ENCODE results near the gene RERE. TPM values are rescaled to one million over a fixed set of nuclear protein-coding genes. Genes with fewer than 3 reads are reported as not detected.

RERE gene
- total RNA-seq, 2 experiments from 2014 or later: 73.1 to 211 TPM

GRCh38 chr1:8321612-8322011, 495.8 kb downstream of the RERE start:
- Histone ChIP-seq H3K9me3 (ENCODE audit: low read length) (no peaks in the 10 kb centered on the region), H3K4me1 (ENCODE audit: insufficient read depth, low read length, poor library complexity, severe bottlenecking) (peaks cover 7% of the 10 kb centered on the region), H4K20me1 (ENCODE audit: insufficient read depth, low read length) (no peaks in the 10 kb centered on the region), H3K36me3 (ENCODE audit: insufficient read depth, low read length) (no peaks in the 10 kb centered on the region), H2AFZ (ENCODE audit: low read length) (no peak overlapping the region), H3K4me2 (ENCODE audit: low read length) (no peak overlapping the region), H3K79me2 (ENCODE audit: insufficient read depth, low read depth, low read length) (no peaks in the 10 kb centered on the region), H3K4me3 (ENCODE audit: low read depth, low read length, poor library complexity, severe bottlenecking) (no peak overlapping the region), H3K9me2 (ENCODE audit: insufficient read depth, low read length) (no peaks in the 10 kb centered on the region), H3K27ac (ENCODE audit: low read depth, low read length, poor library complexity, severe bottlenecking) (no peak overlapping the region)
- BruUV-seq (replicated peaks): no TSS peak
- POLR2A ChIA-PET: no interaction called here
- CTCF ChIA-PET (ENCODE audit: unreplicated experiment): no interaction called here
- TF ChIP-seq EZH2phosphoT487 (IDR thresholded peaks at IDR 0.05; ENCODE audit: borderline replicate concordance, low read depth, low read length) (no peak), CTCF (conservative IDR thresholded peaks at IDR 0.05; ENCODE audit: low read length) (no peak)
- DNase-seq (ENCODE audit: low spot score): no peak
- intact Hi-C loops (cut with micrococcal nuclease; ENCODE audit: unreplicated experiment): no loop called here

DNA sequence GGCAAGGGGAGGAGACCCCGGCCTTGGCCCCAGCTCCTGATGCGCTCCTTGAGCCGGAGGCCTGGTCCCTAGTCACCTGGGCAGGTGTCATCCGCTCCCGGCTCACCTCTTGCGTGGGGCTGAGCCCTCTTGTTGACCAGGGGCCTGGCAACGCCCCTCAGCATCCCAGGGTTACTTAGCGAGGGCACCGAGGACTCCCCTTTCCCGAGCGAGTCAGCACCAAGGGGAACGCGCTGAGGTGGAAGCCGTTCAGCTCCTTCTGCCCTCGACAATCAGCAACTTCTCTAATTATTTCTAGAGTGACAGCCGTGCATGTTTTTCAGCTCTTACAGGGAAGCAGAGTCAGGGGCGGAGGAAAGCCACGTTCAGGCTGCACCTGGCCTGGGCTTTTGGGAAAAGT, 499.0 kb downstream of the RERE start:
- peak overlapping the region; percentile 64; the same call in 1 of the 2 replicates for H2AFZ ChIP-seq (ENCODE audit: low read length)
- no TSS peak for BruUV-seq (replicated peaks)
- no peak overlapping the region for H3K27ac ChIP-seq (ENCODE audit: low read depth, low read length, poor library complexity, severe bottlenecking)
- no peaks in the 10 kb centered on the region for H4K20me1 ChIP-seq (ENCODE audit: insufficient read depth, low read length)
- H3K79me2 ChIP-seq (ENCODE audit: insufficient read depth, low read depth, low read length): no peaks in the 10 kb centered on the region
- H3K4me1 ChIP-seq (ENCODE audit: insufficient read depth, low read length, poor library complexity, severe bottlenecking): peaks cover 7% of the 10 kb centered on the region
- no peak for DNase-seq (ENCODE audit: low spot score)
- TF ChIP-seq EZH2phosphoT487 (IDR thresholded peaks at IDR 0.05; ENCODE audit: borderline replicate concordance, low read depth, low read length) (no peak), CTCF (conservative IDR thresholded peaks at IDR 0.05; ENCODE audit: low read length) (no peak)
- peak overlapping the region; percentile 69 for H3K4me2 ChIP-seq (ENCODE audit: low read length)
- H3K4me3 ChIP-seq (ENCODE audit: low read depth, low read length, poor library complexity, severe bottlenecking): peak overlapping the region; percentile 59
- POLR2A ChIA-PET: no interaction called here
- H3K9me2 ChIP-seq (ENCODE audit: insufficient read depth, low read length): no peaks in the 10 kb centered on the region
- CTCF ChIA-PET (ENCODE audit: unreplicated experiment): no interaction called here
- intact Hi-C loops (cut with micrococcal nuclease; ENCODE audit: unreplicated experiment): no loop called here
- no peaks in the 10 kb centered on the region for H3K9me3 ChIP-seq (ENCODE audit: low read length)
- no peaks in the 10 kb centered on the region for H3K36me3 ChIP-seq (ENCODE audit: insufficient read depth, low read length)

DNA sequence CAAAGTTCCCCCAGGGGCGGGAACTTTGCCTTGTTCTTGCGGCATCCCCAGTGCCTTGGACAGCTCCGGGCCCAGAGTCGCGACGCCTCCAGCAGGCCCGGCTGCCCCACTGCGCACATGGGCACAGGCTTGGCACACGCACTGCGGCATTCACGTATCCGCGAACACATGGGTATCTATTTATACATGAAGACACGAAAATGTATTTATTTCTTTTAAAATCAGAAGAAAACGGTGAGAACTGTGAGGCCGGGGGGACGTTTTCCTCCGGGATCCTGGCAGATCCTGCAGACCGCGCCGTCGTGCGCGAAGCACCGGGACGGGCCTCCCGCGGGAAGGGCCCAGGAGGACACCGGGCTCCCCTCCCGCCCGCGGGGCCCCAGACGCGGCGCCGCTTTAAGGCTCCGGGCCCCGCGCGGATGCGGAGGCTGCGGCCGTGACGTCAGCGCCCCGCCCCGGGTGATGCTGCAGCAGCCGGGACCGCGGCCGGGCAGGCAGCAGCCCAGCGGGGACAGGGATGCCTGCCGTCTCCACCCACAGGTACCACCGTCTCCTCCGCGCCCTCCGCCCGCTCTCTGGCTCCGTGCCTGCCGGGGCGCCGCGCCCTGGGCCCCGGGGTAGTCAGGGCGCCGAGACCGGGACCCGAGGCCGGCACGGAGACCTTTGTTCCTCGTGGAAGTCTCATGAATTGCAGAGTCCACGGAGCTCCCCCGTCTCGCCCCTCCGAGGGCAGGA, 499.6 kb downstream of the RERE start, which contains the start of gene SLC45A1:
TSS of gene SLC45A1 (plus strand) at position 468 of the 735 bp plus-strand sequence. CDS start 6,216 bp downstream, outside the sequence.
- Histone ChIP-seq H3K36me3 (ENCODE audit: insufficient read depth, low read length) (no peaks in the 10 kb centered on the region), H3K27ac (ENCODE audit: low read depth, low read length, poor library complexity, severe bottlenecking) (no peak within 1 kb of the TSS), H2AFZ (ENCODE audit: low read length) (peak within 1 kb of the TSS; percentile 64), H3K9me2 (ENCODE audit: insufficient read depth, low read length) (no peaks in the 10 kb centered on the region), H3K4me3 (ENCODE audit: low read depth, low read length, poor library complexity, severe bottlenecking) (peak within 1 kb of the TSS; percentile 59), H3K4me1 (ENCODE audit: insufficient read depth, low read length, poor library complexity, severe bottlenecking) (peaks cover 7% of the 10 kb centered on the region), H3K4me2 (ENCODE audit: low read length) (peak within 1 kb of the TSS; percentile 69), H4K20me1 (ENCODE audit: insufficient read depth, low read length) (no peaks in the 10 kb centered on the region), H3K9me3 (ENCODE audit: low read length) (no peaks in the 10 kb centered on the region), H3K79me2 (ENCODE audit: insufficient read depth, low read depth, low read length) (no peaks in the 10 kb centered on the region)
- intact Hi-C loops (cut with micrococcal nuclease; ENCODE audit: unreplicated experiment): no loop called here
- CTCF ChIA-PET (ENCODE audit: unreplicated experiment): no interaction called here
- BruUV-seq (replicated peaks): no TSS peak
- POLR2A ChIA-PET: no interaction called here
- no peak for TF ChIP-seq EZH2phosphoT487 (IDR thresholded peaks at IDR 0.05; ENCODE audit: borderline replicate concordance, low read depth, low read length)
- peak; percentile 53 for DNase-seq (ENCODE audit: low spot score)

Measured in OCI-LY7 (cell line).